Stimulated activated naive CD8-positive, alpha-beta T cell treated with anti-CD3 and anti-CD28 coated beads, Interleukin-15, amount 100 ng/mL, for 72 hours (primary cell): ENCODE data around the gene FGD3.
A peak's percentile ranks its signal among the peaks of the same experiment; 100 is the strongest.
"Not testable (repeated sequence)": the region's sequence is repeated elsewhere in the genome, so short reads cannot be mapped to it uniquely, and the experiment has no call there.

Experiments used
- ATAC-seq: fragments of 150-1000 bp; cut with Tn5 transposase; 2 replicates; pipeline ENCODE4 v1.10.0; 2021; ENCODE audit warnings: mild to moderate bottlenecking, moderate library complexity
- DNase-seq, 2 donors: peaks; one replicate each; pipeline ENCODE4 v3.0.0; 2021 to 2022
- H3K27ac Mint-ChIP-seq, 2 donors: one replicate each; pipeline ENCODE4 v1.8.0; 2022; ENCODE audit warnings: mild to moderate bottlenecking in 2 of 2, mixed read lengths in 2 of 2, moderate library complexity in 2 of 2
- H3K27me3 Mint-ChIP-seq: one replicate; pipeline ENCODE4 v1.8.0; 2022; ENCODE audit warnings: mixed read lengths
- H3K4me1 Mint-ChIP-seq: one replicate; pipeline ENCODE4 v1.8.0; 2022; ENCODE audit warnings: mild to moderate bottlenecking, mixed read lengths
- H3K4me3 Mint-ChIP-seq, 2 donors: one replicate each; pipeline ENCODE4 v1.8.0; 2022; ENCODE audit warnings: mild to moderate bottlenecking in 2 of 2, mixed read lengths in 2 of 2, moderate library complexity in 1 of 2
- H3K9me3 Mint-ChIP-seq, 2 donors: one replicate each; pipeline ENCODE4 v1.8.0; 2022; ENCODE audit warnings: mixed read lengths in 2 of 2

The FGD3 gene

GRCh38 chr9:92947268-92948037 lies at the start of gene FGD3:
Gene FGD3, plus strand, starts transcription at chr9:92947523. Its CDS starts 28,734 bp downstream, at chr9:92976257.
- DNase-seq, result peak; percentile 38 to 50
- peak within 1 kb of the TSS; percentile 7 to 68 for H3K27ac Mint-ChIP-seq
- peak; percentile 82 for ATAC-seq
- no peaks in the 10 kb centered on the region for H3K9me3 Mint-ChIP-seq
- peak within 1 kb of the TSS; percentile 83 to 86 for H3K4me3 Mint-ChIP-seq
- no peaks in the 10 kb centered on the region for H3K27me3 Mint-ChIP-seq
- peaks cover 48% of the 10 kb centered on the region for H3K4me1 Mint-ChIP-seq

GRCh38 chr9:92905137-92905536 lies 42.2 kb upstream of the FGD3 start:
- not testable (repeated sequence) for H3K27ac Mint-ChIP-seq, H3K4me1 Mint-ChIP-seq, DNase-seq, H3K9me3 Mint-ChIP-seq, ATAC-seq, H3K27me3 Mint-ChIP-seq
- peak overlapping the region in 1 of 2 donors; percentile 42 for H3K4me3 Mint-ChIP-seq

DNA sequence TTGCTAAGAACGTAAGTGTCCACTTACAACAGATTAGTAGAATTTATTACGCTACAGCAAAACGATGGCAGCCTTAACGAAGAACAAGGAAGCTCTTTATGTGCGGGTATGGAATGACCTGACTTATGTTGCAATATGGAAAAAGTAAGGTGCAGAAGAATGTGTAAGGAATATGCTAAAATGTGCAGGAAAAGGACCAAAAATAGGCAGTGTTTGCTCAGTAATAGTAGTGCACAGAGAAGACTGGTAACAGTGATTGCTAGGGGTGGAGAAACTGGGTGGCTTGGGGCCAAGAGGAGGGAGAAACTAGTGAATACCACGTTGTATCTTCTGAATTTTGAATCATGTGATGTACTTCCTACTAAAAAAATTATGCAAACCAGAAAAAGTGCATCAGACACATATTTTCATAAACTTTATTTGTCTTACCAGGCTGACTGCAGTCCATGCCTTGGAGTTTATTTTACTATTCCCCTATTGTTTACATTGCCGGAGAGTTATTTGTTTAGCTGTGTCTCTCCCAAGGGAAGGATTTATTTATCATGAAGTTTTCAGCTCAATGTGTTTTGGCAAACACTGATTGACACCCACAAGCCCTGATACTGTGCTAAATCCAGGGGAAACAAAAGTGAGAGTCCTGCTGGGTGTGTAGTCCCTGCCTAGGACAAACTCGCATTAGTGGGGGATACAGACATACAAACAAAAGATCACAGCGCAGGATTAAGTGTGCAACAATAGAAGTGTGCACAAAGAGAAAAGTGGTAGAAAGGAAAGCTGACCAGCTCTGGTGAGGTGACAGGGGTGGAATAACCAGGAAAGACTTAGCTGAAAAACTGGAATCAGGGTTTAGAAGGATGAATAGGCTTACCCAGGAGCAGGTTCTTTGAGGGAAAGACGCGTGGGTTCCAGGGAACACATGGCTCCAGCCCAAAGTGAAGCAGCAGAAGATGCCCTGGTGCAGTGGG lies 35.5 kb upstream of the FGD3 start:
- Mint-ChIP-seq H3K4me1 (no peaks in the 10 kb centered on the region), H3K27ac (peak overlapping the region in 1 of 2 donors; percentile 36), H3K27me3 (peaks cover 14% of the 10 kb centered on the region), H3K4me3 (no peak overlapping the region), H3K9me3 (no peaks in the 10 kb centered on the region)
- ATAC-seq (no peak), DNase-seq (no peak)

- no peak overlapping the region for H3K27ac Mint-ChIP-seq
- no peaks in the 10 kb centered on the region for H3K9me3 Mint-ChIP-seq
- H3K27me3 Mint-ChIP-seq, result peaks cover 8% of the 10 kb centered on the region
- no peak overlapping the region for H3K4me3 Mint-ChIP-seq
- H3K4me1 Mint-ChIP-seq, result no peaks in the 10 kb centered on the region
- DNase-seq, result no peak
- ATAC-seq, result no peak
Observed at GRCh38 chr9:92917176-92917800, 30.0 kb upstream of the FGD3 start.

GRCh38 chr9:92920437-92920836 lies 26.9 kb upstream of the FGD3 start:
- ATAC-seq, result no peak

DNA sequence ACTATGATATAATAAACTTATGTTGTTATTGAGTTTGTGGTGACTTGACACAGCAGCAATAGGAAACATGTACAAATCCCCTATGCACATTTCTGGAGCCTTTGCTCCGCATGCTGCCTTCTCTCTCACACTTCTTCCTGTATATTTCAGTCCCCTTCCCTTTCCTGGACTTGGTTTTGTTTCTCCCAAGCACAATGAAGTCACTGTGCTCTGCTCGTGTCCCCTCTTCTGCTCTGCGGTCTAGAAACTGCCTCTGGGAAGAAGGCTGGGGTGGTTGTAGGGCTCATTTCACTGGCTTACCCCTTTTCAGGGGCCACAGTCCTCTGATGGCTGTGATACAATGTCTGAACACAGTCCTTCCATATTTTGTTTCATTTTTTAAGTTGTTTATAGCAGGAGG lies 15.7 kb upstream of the FGD3 start:
- Mint-ChIP-seq H3K9me3 (no peaks in the 10 kb centered on the region), H3K4me3 (no peak overlapping the region), H3K4me1 (no peaks in the 10 kb centered on the region), H3K27me3 (no peaks in the 10 kb centered on the region), H3K27ac (peak overlapping the region in 1 of 2 donors; percentile 49)
- DNase-seq, result no peak
- ATAC-seq, result no peak

More at GRCh38 chr9:92920437-92920836, 26.9 kb upstream of the FGD3 start:
- no peaks in the 10 kb centered on the region for H3K9me3 Mint-ChIP-seq
- no peaks in the 10 kb centered on the region for H3K4me1 Mint-ChIP-seq
- H3K27me3 Mint-ChIP-seq, result no peaks in the 10 kb centered on the region
- H3K4me3 Mint-ChIP-seq, result no peak overlapping the region
- no peak for DNase-seq
- peak overlapping the region in 1 of 2 donors; percentile 9 for H3K27ac Mint-ChIP-seq

- no peak overlapping the region for H3K4me3 Mint-ChIP-seq
- H3K9me3 Mint-ChIP-seq, result no peaks in the 10 kb centered on the region
- no peak overlapping the region for H3K27ac Mint-ChIP-seq
- no peak for ATAC-seq
- DNase-seq, result no peak
- H3K27me3 Mint-ChIP-seq, result no peaks in the 10 kb centered on the region
- no peaks in the 10 kb centered on the region for H3K4me1 Mint-ChIP-seq
Observed at GRCh38 chr9:92934321-92934720, 13.0 kb upstream of the FGD3 start.

DNA sequence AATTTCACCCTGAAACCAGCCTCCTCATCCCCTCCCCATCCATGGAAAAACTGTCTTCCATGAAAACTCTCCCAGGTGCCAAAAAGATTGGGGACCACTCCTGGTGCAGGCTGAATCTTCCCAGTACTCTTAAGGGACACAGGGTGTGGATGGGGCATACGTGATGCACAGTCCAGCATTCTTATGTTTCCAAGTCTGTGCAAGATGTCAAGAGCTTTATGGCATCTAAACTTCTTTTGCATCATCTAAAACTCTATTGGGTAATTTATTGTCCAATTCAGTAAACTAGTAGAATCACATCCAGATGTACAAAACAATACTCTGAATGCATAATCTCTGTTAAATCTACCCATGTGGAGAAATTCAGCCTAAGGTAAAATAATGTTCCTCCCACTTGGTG lies 9.3 kb upstream of the FGD3 start:
- H3K4me3 Mint-ChIP-seq, result no peak overlapping the region

GRCh38 chr9:92941861-92942260 lies 5.5 kb upstream of the FGD3 start:
- Mint-ChIP-seq H3K9me3 (no peaks in the 10 kb centered on the region), H3K4me1 (peaks cover 5% of the 10 kb centered on the region), H3K27ac (no peak overlapping the region), H3K4me3 (no peak overlapping the region), H3K27me3 (no peaks in the 10 kb centered on the region)
- ATAC-seq (no peak), DNase-seq (no peak)

More for the DNA sequence above, 9.3 kb upstream of the FGD3 start:
- Mint-ChIP-seq H3K9me3 (no peaks in the 10 kb centered on the region), H3K27ac (no peak overlapping the region), H3K27me3 (no peaks in the 10 kb centered on the region), H3K4me1 (no peaks in the 10 kb centered on the region)
- DNase-seq (no peak), ATAC-seq (no peak)

DNA sequence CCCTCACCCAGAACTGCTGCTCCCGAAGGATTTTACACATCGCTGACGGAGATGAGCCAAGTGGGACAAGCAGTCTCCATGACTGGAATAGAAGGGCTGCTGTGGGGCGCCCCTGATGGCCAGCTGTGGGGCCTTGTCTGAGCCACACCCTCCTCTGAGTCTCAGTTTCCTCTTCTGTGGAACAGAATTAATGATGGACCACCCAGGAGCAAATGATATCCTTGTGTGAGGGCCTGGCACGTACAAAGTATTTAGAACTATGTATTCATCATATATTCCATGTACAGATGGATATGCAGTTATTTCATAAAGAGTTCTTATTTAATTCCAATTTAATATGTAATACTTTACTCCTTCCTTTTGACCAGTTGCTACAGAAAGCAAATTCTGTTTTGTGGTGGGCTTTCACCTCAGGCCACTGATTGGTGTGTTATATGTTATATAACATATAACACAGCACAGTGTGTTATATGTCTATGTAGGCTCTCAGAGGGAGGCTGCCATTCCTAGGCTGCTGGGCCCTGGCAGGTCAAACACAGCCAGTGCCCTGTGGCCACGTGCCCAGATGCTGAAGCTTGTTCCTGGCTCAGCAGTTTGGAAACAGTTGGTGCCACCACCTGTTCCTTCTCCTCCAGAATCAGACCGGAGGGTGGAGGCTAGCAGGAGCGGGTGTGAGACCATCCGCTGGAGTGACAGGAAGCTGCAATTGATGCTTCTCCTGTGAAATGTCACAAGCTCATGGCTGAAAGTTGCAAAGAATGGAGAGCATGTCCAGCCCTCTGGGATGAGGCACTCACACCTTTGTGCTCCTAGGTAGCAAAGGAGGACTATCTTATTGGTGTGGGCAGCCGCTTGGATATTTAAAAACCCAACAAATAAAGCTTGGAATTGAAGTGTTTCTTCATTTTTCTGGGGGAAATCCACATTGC lies 4.4 kb upstream of the FGD3 start:
- no peak overlapping the region for H3K27ac Mint-ChIP-seq
- H3K4me1 Mint-ChIP-seq, result peaks cover 14% of the 10 kb centered on the region
- ATAC-seq (no peak), DNase-seq (no peak)
- H3K27me3 Mint-ChIP-seq, result no peaks in the 10 kb centered on the region
- no peaks in the 10 kb centered on the region for H3K9me3 Mint-ChIP-seq
- H3K4me3 Mint-ChIP-seq, result no peak overlapping the region

- H3K27ac Mint-ChIP-seq, result no peak overlapping the region
- H3K27me3 Mint-ChIP-seq, result no peaks in the 10 kb centered on the region
- no peaks in the 10 kb centered on the region for H3K9me3 Mint-ChIP-seq
- peaks cover 33% of the 10 kb centered on the region for H3K4me1 Mint-ChIP-seq
- no peak for ATAC-seq
- no peak overlapping the region for H3K4me3 Mint-ChIP-seq
- DNase-seq, result no peak
Observed at GRCh38 chr9:92944921-92945320, 2.4 kb upstream of the FGD3 start.

GRCh38 chr9:92945796-92946195 lies 1.5 kb upstream of the FGD3 start:
- DNase-seq (no peak), ATAC-seq (no peak)
- no peaks in the 10 kb centered on the region for H3K27me3 Mint-ChIP-seq
- H3K9me3 Mint-ChIP-seq, result no peaks in the 10 kb centered on the region
- no peak overlapping the region for H3K27ac Mint-ChIP-seq
- peaks cover 42% of the 10 kb centered on the region for H3K4me1 Mint-ChIP-seq
- H3K4me3 Mint-ChIP-seq, result no peak overlapping the region

- Mint-ChIP-seq H3K4me3 (peak overlapping the region; percentile 83 to 86), H3K27me3 (no peaks in the 10 kb centered on the region), H3K4me1 (peaks cover 53% of the 10 kb centered on the region), H3K27ac (peak overlapping the region; percentile 7 to 49), H3K9me3 (no peaks in the 10 kb centered on the region)
- ATAC-seq, result no peak
- DNase-seq, result no peak
Observed at GRCh38 chr9:92948038-92948534, 763 bp downstream of the FGD3 start.

GRCh38 chr9:92948632-92949031 lies 1.3 kb downstream of the FGD3 start:
- Mint-ChIP-seq H3K4me3 (no peak overlapping the region), H3K27ac (peak overlapping the region in 1 of 2 donors; percentile 21), H3K27me3 (no peaks in the 10 kb centered on the region), H3K4me1 (peaks cover 57% of the 10 kb centered on the region), H3K9me3 (no peaks in the 10 kb centered on the region)
- ATAC-seq, result no peak
- no peak for DNase-seq
